HG03103 (cell line): ENCODE measurements around the gene CCL20.

ENCODE experiments used
- ATAC-seq: cut with Tn5 transposase; IDR thresholded peaks from one replicate; pipeline ENCODE4 v1.9.1; 2021; ENCODE audit warnings: low read depth; ENCODE audit not compliant: unreplicated experiment

The CCL20 gene

GRCh38 chr2:227799202-227799601 is 14.4 kb upstream of the CCL20 start:
- no peak for ATAC-seq

GRCh38 chr2:227802882-227803281 is 10.8 kb upstream of the CCL20 start:
- no peak for ATAC-seq

GRCh38 chr2:227804975-227805374 is 8.7 kb upstream of the CCL20 start:
- no peak for ATAC-seq

- no peak for ATAC-seq
These were observed 8.1 kb upstream of the CCL20 start for GRCh38 chr2:227805578-227805977.

DNA sequence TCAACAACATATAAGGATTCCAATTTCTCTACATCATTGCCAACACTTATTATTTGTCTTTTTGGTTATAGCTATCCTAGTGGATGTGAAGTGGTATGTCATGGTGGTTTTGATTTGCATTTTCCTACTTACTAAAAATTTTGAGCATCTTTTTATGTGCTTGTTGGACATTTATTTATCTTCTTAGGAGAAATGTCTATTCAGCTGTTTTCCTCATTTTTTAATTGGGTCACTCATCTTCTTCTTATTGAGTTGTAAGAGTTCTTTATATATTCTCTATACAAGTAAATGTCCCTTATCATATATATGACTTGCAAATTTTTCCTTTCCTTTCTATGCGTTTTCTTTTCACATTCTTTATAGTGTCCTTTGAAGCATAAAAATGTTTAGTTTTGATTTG is 4.7 kb upstream of the CCL20 start:
- ATAC-seq = no peak

DNA sequence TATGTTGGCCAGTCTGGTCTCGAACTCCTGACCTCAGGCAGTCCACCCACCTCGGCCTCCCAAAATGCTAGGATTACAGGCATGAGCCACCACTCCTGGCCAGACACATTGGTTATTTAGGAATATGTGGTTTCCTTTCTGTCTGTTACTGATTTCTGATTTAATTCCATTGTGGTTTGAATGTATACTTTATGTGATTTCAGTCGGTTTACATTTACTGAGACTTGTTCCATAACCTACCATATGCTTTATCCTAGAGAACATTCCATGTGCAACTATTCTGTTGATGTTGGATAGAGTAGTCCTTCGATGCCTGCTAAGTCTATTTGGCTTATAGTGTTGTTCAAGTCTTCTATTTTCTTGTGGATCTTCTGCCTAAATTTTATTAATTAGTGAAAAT is 1.6 kb upstream of the CCL20 start:
- ATAC-seq = no peak

GRCh38 chr2:227813229-227813561 is 447 bp upstream of the CCL20 start:
- ATAC-seq = no peak

DNA sequence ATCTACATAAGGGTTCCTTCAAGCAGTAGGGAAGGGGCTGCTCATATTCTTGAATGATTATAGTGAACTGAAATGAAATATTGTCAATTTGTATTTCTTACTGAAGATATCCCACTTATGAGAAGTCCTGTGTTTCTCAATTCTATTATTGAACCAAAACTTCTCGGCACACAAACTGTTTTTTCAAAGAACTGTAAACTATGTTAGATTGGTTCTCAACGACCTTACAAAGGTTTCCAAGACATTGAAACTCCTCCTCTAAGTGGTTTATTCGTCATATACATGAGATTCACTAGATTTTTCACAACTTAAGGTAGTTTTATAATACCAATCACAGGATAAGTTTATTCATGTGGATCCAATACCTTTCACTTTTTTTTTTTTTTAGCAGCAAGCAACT is 1.4 kb downstream of the CCL20 start:
- no peak for ATAC-seq

DNA sequence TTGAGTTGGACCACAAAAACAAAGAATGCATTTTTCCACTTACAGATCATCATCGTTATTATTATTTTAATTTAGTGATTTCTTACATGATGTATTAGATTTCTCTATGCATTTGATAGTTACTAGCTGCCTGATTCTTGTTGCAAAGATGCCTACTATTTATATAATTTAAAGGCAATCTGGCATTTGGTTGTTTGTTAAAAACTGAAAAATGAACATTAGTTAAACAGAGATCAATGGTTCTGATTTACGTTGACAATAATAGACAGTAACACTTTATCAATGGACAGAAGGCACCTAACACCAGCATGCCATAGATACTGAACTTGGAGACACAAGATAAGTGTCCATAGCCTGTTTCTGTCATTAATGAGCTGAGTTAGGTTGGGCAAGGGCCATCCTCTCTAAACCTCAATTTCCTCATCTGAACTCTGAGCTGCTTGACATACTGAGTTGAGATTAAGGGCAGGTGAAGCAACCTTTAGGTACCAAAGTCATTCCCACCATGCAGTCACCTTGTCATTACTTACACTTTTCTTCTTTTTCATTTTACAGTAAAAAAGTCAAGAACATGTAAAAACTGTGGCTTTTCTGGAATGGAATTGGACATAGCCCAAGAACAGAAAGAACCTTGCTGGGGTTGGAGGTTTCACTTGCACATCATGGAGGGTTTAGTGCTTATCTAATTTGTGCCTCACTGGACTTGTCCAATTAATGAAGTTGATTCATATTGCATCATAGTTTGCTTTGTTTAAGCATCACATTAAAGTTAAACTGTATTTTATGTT is 3.1 kb downstream of the CCL20 start:
- no peak for ATAC-seq

DNA sequence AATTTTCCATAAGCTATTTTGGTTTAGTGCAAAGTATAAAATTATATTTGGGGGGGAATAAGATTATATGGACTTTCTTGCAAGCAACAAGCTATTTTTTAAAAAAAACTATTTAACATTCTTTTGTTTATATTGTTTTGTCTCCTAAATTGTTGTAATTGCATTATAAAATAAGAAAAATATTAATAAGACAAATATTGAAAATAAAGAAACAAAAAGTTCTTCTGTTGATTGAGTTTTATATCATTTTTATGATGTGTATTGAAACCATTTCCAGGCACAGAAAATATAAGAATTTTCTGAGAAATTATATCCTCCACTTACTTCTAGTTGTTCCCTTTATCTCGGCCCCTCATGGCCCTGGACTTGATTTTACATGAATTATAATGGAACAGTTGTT is 3.7 kb downstream of the CCL20 start:
- ATAC-seq = no peak

DNA sequence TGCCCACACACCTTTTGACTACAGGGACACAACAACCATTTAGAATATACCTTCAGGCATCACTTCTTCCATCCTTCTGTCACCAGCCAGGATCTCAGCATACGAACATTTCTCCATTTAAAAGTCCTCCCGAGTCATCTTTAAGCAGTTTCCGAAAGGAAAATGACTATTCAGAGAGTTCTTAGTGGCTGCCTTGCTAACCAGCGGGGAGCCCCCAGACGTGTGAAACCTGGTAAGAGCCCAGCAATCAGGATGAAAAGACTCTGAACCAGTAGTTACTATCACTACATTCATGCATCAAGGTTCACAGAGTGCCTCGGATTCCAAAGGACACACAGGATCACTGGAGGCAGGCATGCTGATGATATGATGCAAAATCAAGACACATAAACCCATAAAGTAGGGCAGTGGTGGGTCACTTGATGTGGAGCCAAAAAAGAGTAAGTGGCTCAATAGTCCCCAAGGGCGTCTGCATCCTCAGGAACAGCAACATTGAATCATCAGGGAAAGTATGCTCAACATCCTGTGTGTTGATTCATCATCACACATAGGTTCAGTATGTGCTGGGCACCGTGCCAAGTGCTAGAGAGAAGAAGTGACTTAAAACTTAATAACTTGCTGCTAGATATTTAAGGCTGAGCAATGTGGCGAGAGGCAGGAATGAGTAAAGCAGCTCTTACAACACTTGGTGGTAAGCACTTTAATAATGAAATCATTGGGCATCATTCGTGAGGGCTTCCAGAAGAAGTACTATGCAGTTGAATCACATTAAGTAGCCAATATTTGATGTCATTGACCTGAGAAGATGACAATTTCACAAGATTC is 4.4 kb downstream of the CCL20 start:
- ATAC-seq = no peak

- ATAC-seq = no peak
These were observed 5.2 kb downstream of the CCL20 start for GRCh38 chr2:227818675-227819397.

GRCh38 chr2:227819398-227819697 is 5.7 kb downstream of the CCL20 start:
- no peak for ATAC-seq

DNA sequence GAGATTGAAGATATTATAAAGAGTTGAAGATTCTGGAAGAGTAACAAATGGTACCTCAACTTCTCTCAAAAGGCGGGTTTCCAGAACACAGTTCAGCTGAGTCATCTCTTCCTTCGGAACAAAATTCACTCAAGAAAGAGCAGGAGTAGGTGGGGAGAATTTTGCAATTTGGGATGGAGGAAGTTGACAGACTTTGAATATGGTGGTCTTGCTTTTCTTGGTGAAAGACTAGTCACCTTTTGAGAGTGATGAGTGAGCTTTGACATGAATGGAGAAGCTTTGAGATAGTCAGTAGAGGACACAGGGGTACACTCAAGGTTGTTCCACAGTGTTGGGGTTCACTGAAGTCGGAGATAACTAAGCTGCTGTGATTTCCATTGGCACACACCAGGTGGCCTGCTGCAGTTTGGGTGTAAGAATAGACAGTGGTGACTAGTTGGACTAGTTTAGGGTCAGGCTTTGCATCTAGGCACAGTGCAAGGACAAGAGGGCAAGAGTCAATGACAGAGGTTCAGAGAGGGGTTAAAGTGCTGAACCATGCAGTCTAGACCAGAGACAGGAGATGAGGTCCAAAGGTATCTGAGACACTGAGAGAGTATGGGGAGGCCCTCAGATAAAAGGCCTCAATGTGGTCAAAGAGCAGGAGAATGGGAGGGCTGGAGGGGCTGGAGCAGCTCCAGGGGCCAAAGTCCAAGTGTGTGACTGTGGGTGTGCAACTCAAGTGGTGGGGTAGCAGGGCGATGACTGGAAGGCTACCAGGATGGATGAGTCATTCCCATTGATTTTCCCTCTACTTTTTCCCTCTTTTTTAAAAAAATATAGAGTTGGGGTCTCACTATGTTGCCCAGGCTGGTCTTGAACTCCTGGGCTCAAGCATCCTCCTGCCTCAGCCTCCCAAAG is 7.7 kb downstream of the CCL20 start:
- no peak for ATAC-seq

DNA sequence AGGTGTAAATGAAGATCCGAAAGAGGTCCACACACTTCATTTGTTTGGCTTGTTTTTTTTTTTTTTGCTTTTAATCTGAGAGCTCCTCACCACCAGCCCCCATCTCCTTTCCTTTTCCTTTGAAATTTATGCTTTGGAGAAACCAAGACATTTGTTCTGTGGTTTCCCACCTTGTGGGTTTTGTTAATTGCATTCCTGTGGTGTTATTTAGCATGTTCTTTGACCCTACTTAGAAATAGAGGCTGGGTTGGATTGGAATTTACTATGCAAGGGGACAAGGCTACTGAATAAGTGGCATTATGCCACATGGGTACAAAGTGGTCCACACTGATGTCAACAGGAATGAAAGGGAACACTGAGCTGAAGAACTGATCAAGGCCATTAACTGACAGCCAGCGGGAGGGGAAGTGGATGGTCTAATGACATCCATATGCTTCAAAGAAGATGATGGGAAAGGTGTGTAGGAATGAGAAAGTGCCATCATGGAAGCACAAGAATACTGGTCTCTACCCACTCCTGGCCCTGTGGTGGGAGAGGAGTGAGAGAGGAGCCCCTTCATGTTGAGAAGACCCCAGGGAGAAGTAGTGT is 8.9 kb downstream of the CCL20 start:
- ATAC-seq = no peak

- no peak for ATAC-seq
These were observed 10.3 kb downstream of the CCL20 start for GRCh38 chr2:227823922-227824321.

DNA sequence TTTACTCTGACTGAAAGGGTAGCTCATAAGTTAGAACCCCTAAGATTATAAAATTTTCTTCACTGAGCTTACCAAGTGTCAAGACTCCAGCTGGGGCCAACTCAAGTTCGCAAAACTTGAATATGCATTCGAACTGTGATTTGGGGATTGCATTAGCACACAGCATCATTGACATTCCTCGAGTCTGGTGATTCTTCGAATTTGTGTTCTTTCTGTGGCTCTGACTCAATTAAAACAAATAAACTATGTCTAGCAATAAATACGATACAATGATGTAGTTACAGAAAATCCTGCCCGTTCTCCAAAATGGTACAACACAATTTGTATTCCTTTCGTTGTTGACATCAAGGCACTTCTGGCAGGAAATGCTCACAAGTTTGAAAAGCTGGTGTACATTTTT is 11.1 kb downstream of the CCL20 start:
- no peak for ATAC-seq

- no peak for ATAC-seq
These were observed 12.4 kb downstream of the CCL20 start for GRCh38 chr2:227826019-227826521.

- no peak for ATAC-seq
These were observed 12.9 kb downstream of the CCL20 start for GRCh38 chr2:227826563-227826962.

DNA sequence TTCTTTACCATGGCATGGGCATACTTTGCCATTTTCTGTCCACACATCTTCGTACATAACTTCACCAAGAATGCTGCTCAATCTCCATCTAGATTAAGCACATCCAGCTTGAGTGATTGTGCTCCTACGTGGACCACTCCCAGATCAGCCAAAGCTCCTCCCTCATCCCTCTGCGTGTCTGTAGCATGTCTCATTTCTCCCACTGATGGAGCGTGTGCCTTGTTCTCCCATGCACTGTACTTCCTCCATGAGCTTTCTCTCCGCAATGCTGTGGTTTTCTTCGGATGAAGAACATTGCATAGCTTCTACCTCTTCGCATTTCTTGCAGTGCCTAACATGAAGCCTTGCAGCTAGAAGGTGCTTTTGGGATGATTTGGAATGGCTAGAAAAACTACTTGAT is 13.5 kb downstream of the CCL20 start:
- no peak for ATAC-seq
